Hippocampal formation (tissue), 2 donors: ENCODE results near the gene CNRIP1.
A peak's percentile ranks its signal among the peaks of the same experiment; 100 is the strongest.

ENCODE experiments used
- DNase-seq, 2 donors: peaks; one replicate each; lab custom pipeline; 2025; lab: John Stamatoyannopoulos, UW

CNRIP1 gene

DNA sequence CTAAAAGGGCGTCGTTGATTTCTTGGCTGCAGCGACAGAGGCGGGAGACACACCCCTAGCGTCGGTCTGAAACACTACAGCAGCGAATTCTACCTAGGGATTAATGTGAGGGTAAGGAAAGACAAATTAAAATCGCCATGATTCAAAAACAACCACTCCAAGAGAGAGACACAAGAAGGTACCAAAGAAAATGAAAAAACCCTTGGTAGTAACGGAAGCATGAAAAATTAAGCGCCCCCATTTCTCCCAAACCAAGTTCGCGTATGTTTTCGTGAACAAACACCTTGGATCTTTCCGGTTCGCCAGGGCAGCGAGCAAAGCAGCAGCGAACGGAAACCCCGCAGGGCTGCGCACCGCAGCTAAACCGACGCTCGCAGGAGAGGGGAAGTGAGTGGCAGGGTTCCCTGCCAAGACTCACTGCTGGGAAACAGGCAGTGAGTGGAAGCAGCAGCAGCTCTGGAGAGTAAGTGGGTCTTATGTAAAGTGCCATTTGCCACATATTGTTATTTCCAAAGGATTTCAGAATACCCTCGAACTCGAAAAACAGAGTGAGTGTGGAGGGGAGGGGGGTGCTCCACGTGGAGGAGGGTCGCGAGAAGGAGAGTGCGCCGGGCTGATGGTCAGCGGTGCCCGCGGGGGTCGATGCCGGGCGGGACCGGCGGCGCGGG lies 68.4 kb downstream of the CNRIP1 start:
- peak; percentile 22 to 61 for DNase-seq

DNA sequence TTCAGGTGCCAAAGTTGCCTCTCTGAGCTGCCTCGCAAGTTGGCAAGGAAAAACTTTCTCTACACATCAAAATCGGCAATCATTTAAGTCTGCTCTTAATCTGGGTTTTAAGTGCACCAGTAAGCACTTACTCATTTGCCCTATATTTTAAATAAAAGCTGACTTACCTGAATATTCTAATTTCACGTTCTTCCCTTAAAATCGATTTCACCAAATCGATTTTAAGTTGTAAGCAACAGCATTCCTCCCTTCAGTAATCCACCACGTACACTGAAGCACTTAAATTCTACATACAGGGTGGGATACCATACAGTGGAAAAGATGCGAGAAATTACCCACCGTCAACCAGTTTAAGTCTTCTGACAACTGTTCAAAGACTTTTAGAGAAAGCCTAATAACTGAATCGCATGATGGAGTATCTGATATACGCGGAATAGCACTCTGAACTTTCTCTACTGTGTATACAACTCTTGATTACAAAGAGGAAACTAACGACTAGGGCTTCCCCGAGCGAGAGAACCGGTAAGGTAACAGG lies 69.0 kb downstream of the CNRIP1 start:
- no peak for DNase-seq

DNA sequence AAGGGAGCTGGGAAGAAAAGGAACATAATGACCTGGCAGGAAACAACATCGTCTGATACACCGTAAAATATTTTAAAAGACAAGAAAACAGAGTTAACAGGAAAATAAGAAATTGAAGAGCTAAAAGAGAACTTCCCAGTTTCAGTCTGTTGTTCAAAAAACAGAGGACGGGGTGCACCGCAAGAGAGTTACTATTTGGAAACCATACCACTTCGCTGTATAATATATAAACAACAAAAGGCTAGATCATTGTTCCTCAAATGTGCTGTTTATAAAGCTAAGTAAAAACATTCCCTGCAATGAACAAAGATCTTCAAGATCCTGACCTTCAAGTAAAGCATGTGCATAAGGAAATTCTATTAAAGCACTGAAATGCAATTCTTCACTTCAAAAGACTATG lies 69.6 kb downstream of the CNRIP1 start:
- DNase-seq, result no peak

DNA sequence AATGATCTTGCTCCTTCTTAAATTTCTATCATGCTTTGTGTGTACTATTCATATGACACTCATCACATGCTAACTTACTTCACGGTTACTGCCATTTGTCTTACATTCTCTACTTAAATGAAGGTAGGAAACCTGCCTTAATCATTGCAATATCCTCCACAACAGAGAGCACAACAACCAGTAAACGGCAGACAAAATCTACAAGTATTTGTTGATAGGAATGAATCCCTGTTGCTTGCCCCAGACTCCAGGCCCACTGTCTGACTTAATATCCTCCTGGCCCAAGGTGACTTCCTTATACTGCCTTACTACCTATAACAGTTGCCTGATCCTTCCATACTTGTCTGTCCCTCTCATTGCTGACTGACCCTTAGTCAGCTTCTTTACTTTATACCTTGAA lies 70.9 kb downstream of the CNRIP1 start:
- no peak for DNase-seq

DNA sequence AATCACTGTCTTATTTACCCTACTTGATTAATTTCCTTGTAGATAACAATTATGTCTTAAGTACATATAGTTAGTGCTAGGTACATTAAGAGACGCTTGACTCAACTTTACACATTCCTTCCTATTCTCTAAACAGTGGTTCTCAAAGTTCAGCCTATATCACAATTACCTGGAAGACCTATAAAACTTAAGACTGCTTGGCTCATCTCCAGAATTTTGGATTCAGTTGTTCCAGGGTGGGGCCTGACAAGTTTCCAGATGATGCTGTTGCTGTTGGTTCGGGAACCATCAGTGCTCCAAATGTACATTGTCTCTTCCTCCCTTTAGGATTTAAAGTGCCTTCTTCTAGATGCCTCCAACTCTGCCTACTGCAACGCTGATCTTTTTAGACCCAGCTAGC lies 71.4 kb downstream of the CNRIP1 start:
- no peak for DNase-seq

DNA sequence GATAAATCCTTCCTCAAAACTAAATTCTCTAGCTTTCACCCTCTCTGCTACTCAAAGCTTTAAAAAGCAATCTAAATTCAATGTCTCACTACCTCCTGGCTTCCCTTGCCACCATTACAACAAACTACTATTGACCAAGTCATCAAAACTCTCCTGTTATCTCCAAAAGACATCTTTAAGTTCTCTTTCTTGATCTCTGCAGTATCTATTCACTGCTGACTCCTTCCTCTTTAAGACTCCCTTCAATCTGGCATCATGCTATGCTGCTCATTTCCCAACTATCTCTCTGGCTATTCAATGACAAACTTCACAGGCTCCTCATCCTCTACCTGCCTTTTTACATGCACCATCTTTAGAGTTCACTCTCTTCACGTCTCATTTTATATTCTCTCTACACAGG lies 73.4 kb downstream of the CNRIP1 start:
- DNase-seq, result no peak

DNA sequence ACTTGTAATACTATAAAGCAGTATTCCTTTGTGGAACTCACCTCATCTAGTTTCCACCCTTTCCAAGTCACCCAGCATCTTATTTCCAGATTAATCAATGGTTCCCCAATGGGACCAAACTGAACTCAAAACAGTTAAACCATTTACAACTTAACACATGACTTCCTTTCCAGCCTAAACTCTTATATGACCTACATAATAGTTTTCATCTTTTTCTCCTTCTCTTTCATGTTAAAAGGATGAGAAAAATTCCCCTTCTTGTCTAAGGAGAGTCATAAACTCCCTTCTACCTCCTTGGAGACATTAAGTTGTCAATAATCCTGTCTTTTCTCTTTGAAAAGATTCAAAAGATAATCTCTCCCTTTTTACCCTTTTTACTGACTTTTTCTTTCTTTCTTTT lies 74.1 kb downstream of the CNRIP1 start:
- no peak for DNase-seq

DNA sequence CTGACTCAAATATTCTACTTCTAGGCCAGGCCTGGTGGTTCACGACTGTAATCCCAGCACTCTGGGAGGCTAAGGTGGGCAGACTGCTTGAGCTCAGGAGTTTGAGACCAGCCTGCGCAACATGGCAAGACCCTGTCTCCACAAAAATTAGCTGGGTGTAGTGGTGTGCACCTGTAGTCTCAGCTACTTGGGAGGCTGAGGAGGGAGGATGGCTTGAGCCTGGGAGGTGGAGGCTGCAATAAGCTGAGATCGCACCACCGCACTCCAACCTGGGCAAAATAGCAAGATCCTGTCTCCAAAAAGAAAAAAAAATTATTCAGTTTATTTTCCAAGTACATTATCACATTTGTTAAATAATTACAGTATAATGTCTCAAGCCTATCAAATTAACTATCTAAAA lies 74.7 kb downstream of the CNRIP1 start:
- no peak for DNase-seq

DNA sequence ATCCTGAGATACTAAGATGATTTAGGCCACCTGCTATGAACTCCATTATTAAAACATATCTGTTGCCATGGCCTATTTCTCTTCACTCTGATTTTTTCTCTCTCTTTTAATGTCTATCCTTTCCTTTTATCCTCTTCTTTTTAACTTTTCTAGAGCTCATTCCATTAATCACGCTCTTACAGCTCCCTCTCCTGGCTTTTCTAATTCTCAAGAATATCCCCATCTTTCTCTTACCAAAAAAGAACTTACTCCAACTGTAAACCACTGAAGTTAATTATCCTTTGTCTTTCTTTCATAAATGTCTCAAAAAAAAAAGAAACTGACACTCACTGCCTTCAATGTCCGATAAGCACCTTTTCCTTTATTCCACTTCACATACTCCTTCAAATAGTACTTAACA lies 75.3 kb downstream of the CNRIP1 start:
- DNase-seq, result no peak
